ENCODE data around the gene DNAJB13. TPM values are rescaled to one million over a fixed set of nuclear protein-coding genes. Genes with fewer than 3 reads are reported as not detected.

The DNAJB13 gene
- polyA plus RNA-seq, 1 donor from 2014 or later, result not detected

GRCh38 chr11:73929388-73929787, 21.4 kb upstream of the DNAJB13 start:
- Histone ChIP-seq H3K9ac (ENCODE audit: low read length) (no peak overlapping the region), H3K4me2 (ENCODE audit: low read length) (no peak overlapping the region), H3K36me3 (ENCODE audit: insufficient read depth, low read length) (peaks cover 21% of the 10 kb centered on the region), H2AFZ (ENCODE audit: low read depth, low read length) (no peak overlapping the region), H3K9me2 (ENCODE audit: insufficient read depth, low read length) (no peaks in the 10 kb centered on the region), H3K27ac (ENCODE audit: low read length) (no peak overlapping the region), H4K20me1 (ENCODE audit: insufficient read depth) (no peaks in the 10 kb centered on the region), H3K4me3 (ENCODE audit: low read length) (no peak overlapping the region), H3F3A (ENCODE audit: insufficient read depth, low read length, poor library complexity, severe bottlenecking) (no peaks in the 10 kb centered on the region), H3K9me3 (ENCODE audit: low read length) (no peaks in the 10 kb centered on the region), H3K79me2 (replicated peaks; ENCODE audit: insufficient read depth, low read length) (no peaks in the 10 kb centered on the region), H3K27me3 (ENCODE audit: insufficient read depth, low read depth, low read length) (no peaks in the 10 kb centered on the region)
- TF ChIP-seq, protein P1, sequence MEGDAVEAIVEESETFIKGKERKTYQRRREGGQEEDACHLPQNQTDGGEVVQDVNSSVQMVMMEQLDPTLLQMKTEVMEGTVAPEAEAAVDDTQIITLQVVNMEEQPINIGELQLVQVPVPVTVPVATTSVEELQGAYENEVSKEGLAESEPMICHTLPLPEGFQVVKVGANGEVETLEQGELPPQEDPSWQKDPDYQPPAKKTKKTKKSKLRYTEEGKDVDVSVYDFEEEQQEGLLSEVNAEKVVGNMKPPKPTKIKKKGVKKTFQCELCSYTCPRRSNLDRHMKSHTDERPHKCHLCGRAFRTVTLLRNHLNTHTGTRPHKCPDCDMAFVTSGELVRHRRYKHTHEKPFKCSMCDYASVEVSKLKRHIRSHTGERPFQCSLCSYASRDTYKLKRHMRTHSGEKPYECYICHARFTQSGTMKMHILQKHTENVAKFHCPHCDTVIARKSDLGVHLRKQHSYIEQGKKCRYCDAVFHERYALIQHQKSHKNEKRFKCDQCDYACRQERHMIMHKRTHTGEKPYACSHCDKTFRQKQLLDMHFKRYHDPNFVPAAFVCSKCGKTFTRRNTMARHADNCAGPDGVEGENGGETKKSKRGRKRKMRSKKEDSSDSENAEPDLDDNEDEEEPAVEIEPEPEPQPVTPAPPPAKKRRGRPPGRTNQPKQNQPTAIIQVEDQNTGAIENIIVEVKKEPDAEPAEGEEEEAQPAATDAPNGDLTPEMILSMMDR (IDR thresholded peaks at IDR 0.05; ENCODE audit: poor library complexity, severe bottlenecking), result no peak
- TF ChIP-seq MXI1 (conservative IDR thresholded peaks at IDR 0.05; ENCODE audit: poor library complexity, severe bottlenecking) (no peak), EZH2 (IDR thresholded peaks at IDR 0.05; ENCODE audit: borderline replicate concordance, insufficient read depth, low read length, poor library complexity, severe bottlenecking) (no peak)

DNA sequence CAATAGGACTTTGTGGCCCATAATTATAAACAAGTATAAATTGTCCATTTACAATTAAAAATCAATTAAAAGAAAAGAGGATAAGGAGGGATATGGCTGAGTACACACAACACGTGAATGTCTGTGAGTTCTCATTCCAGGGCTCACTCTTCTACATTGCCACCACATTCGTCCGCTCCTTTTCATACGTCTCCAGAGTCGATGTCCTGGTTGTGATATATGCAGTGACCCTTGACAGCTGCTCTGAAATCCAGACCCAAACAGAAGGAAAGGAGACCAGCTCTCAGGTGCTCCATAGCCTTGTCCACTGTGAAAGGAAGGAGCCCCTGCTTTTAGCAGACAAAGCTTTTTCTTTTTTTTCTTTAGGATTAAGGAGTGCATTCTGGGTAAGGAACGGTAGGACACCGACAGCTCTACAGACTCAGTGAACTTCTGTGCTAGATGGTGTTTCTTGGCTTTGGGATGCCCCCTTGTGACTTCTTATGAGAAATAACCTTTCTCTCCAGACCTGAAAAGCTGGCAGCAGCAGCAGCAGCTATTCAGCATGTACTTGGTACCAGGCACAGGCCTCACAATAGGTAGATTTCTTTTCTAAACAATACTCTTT, 19.7 kb upstream of the DNAJB13 start:
- no peak overlapping the region for H3K27ac ChIP-seq (ENCODE audit: low read length)
- H3K4me2 ChIP-seq (ENCODE audit: low read length), result no peak overlapping the region
- no peaks in the 10 kb centered on the region for H3K9me2 ChIP-seq (ENCODE audit: insufficient read depth, low read length)
- H3K27me3 ChIP-seq (ENCODE audit: insufficient read depth, low read depth, low read length), result no peaks in the 10 kb centered on the region
- H4K20me1 ChIP-seq (ENCODE audit: insufficient read depth), result no peaks in the 10 kb centered on the region
- no peak overlapping the region for H3K9ac ChIP-seq (ENCODE audit: low read length)
- no peak overlapping the region for H3K4me3 ChIP-seq (ENCODE audit: low read length)
- H3K9me3 ChIP-seq (ENCODE audit: low read length), result no peaks in the 10 kb centered on the region
- no peak overlapping the region for H2AFZ ChIP-seq (ENCODE audit: low read depth, low read length)
- no peaks in the 10 kb centered on the region for H3F3A ChIP-seq (ENCODE audit: insufficient read depth, low read length, poor library complexity, severe bottlenecking)
- TF ChIP-seq POLR2AphosphoS5 (IDR thresholded peaks at IDR 0.05) (no peak), RAD21 (conservative IDR thresholded peaks at IDR 0.05) (peak; percentile 75), SMC3 (conservative IDR thresholded peaks at IDR 0.05; ENCODE audit: poor library complexity) (peak; percentile 76), EP300 (conservative IDR thresholded peaks at IDR 0.05; ENCODE audit: poor library complexity, severe bottlenecking) (no peak)
- TF ChIP-seq, protein P1 (IDR thresholded peaks at IDR 0.05; ENCODE audit: poor library complexity, severe bottlenecking), result peak; percentile 77
- peaks cover 21% of the 10 kb centered on the region for H3K36me3 ChIP-seq (ENCODE audit: insufficient read depth, low read length)
- no peaks in the 10 kb centered on the region for H3K79me2 ChIP-seq (replicated peaks; ENCODE audit: insufficient read depth, low read length)

DNA sequence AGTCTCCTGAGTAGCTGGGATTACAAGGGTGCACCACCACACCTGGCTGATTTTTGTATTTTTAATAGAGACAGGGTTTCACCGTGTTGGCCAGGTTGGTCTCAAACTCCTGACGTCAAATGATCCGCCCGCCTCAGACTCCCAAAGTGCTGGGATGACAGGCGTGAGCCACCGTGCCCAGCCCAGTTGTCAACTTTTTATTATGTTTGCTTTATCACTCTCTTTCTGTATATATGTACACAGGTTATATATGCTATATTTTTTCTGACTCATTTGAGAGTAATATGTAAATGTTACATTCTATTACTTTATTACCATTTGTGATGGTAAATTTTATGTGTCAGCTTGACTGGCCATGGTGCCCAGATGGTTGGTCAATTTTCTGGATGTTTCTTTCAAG, 18.9 kb upstream of the DNAJB13 start:
- H3F3A ChIP-seq (ENCODE audit: insufficient read depth, low read length, poor library complexity, severe bottlenecking), result no peaks in the 10 kb centered on the region

More for the DNA sequence above, 18.9 kb upstream of the DNAJB13 start:
- TF ChIP-seq MXI1 (conservative IDR thresholded peaks at IDR 0.05; ENCODE audit: poor library complexity, severe bottlenecking) (no peak), SMC3 (conservative IDR thresholded peaks at IDR 0.05; ENCODE audit: poor library complexity) (no peak), REST (IDR thresholded peaks at IDR 0.05; ENCODE audit: borderline replicate concordance) (no peak), POLR2AphosphoS5 (IDR thresholded peaks at IDR 0.05) (no peak), TAF1 (IDR thresholded peaks at IDR 0.05; ENCODE audit: low read depth) (no peak), RAD21 (conservative IDR thresholded peaks at IDR 0.05) (no peak), EP300 (conservative IDR thresholded peaks at IDR 0.05; ENCODE audit: poor library complexity, severe bottlenecking) (no peak)
- TF ChIP-seq, protein P1 (IDR thresholded peaks at IDR 0.05; ENCODE audit: poor library complexity, severe bottlenecking), result no peak
- H3K9me3 ChIP-seq (ENCODE audit: low read length), result no peaks in the 10 kb centered on the region
- H3K4me2 ChIP-seq (ENCODE audit: low read length), result no peak overlapping the region
- H2AFZ ChIP-seq (ENCODE audit: low read depth, low read length), result no peak overlapping the region
- no peaks in the 10 kb centered on the region for H3K9me2 ChIP-seq (ENCODE audit: insufficient read depth, low read length)
- H3K79me2 ChIP-seq (replicated peaks; ENCODE audit: insufficient read depth, low read length), result no peaks in the 10 kb centered on the region
- H3K27me3 ChIP-seq (ENCODE audit: insufficient read depth, low read depth, low read length), result no peaks in the 10 kb centered on the region
- H3K4me3 ChIP-seq (ENCODE audit: low read length), result no peak overlapping the region
- H4K20me1 ChIP-seq (ENCODE audit: insufficient read depth), result no peaks in the 10 kb centered on the region
- no peak overlapping the region for H3K27ac ChIP-seq (ENCODE audit: low read length)
- H3K36me3 ChIP-seq (ENCODE audit: insufficient read depth, low read length), result peaks cover 19% of the 10 kb centered on the region
- H3K9ac ChIP-seq (ENCODE audit: low read length), result no peak overlapping the region
